ENCODE results near the gene RAB10.
"Not testable (repeated sequence)": the region's sequence is repeated elsewhere in the genome, so short reads cannot be mapped to it uniquely, and the experiment has no call there.

Gene RAB10

DNA sequence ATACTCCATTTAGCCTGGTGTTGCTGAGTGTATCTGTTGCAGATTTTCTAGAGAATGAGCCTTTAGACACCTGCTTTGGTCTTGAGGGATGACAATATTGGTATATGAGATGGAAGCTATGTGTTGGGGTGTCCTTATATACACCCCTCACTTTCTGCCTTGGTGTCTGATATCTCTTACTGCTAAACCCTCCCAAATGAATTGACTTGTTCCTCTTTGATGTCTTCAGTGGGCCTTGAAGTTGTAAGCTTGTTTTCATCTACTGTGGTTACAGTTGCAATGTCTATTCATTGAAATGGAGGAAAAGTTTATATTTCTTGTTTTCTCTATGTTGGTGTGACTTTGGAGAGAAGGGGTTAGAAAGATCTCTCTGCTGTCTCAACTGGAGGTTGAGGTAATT is 18.9 kb downstream of the RAB10 start:
- no peak for FAIRE-seq

GRCh38 chr2:26054598-26055348 is 20.9 kb downstream of the RAB10 start:
- no peak for FAIRE-seq
- DNase-seq (ENCODE audit: extremely low spot score, insufficient read length, low read depth): no peak

More for the DNA sequence above, 18.9 kb downstream of the RAB10 start:
- DNase-seq (ENCODE audit: extremely low spot score, insufficient read length, low read depth): no peak

DNA sequence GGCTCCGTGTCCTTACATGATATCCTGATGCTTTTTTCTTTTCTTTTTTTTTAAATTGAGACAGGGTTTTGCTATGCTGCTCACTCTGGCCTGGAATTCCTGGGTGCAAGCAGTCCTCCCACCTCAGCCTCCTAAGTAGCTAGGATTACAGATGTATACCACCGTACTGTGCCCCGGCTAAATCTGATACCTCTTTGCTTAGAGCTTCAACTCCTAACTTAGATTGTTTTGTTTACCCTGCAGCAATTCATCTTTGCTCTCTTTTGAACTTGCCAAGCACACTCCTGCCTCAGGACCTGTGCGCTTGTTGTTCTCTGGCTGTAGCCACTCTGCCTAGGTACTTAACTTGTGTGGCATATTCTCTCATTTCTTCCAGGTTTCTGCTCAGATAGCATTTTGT is 24.5 kb downstream of the RAB10 start:
- FAIRE-seq: no peak

GRCh38 chr2:26059542-26059941 is 25.7 kb downstream of the RAB10 start:
- FAIRE-seq: no peak
- no peak for DNase-seq (ENCODE audit: extremely low spot score, insufficient read length, low read depth)

More for the DNA sequence above, 24.5 kb downstream of the RAB10 start:
- no peak for DNase-seq (ENCODE audit: extremely low spot score, insufficient read length, low read depth)

- DNase-seq (ENCODE audit: extremely low spot score, insufficient read length, low read depth) (no peak), FAIRE-seq (no peak)
Measured at GRCh38 chr2:26061539-26061938, 27.7 kb downstream of the RAB10 start.

- DNase-seq (ENCODE audit: extremely low spot score, insufficient read length, low read depth) (no peak), FAIRE-seq (no peak)
Measured at GRCh38 chr2:26064846-26065245, 31.0 kb downstream of the RAB10 start.

DNA sequence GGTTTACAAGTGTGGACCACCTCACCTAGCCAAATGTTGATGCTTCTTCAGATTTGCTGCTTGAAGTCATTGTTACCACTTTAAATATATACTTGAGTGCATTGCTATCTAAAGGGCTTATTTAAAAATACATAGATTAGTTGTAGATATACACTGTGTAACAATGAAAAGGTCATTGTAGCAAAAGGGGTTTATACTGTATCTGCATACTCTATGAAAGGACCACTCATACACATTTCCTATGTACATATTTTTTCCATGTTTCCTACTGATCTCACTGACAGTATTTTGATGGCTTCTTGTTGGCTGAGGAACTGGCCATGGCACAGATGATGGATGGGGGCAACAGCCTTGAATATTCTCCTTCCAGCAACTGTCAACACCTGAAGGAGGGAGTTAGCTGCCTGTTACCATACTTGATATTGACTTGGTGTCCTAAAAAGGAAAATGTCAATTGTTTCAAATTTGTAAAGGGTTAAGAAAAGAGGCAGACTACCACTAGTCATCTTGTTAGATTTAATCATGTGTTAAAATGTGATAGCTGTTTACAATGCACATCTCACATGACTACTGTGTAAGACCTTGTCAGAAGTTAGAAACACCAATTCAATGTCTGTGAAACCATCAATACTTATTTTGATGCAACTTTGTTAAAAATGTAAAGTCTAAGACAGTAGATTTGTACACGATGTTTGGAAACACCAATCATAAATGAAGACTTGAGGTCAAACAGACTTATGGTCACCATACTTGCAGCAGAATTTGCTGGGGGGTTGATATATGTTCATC is 33.5 kb downstream of the RAB10 start:
- DNase-seq (ENCODE audit: extremely low spot score, insufficient read length, low read depth): no peak
- FAIRE-seq: peak; percentile 41

DNA sequence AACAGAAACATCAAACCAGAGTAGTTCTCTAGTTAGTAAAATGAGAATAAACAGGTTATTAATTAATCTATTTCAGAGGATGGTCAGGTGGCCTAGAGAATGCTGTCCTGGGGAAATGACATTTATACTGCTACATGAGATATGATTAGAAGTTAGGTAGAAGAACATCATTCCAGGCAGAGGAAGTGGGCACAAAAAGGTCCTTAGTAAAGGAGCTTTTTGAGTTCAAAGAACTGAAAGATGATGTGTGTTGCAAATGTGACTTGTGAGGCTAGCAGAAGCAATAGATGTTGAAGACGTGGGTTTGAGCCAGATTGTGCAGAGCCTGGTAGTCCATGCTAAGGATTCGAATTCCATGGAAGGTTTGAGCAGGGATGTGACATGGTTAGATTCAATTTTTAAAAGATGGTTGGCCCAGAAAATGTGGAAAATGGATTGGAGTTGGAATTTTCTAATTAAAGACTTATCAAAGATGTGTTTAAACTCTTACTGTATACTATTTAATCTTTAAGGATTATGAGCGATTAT is 34.2 kb downstream of the RAB10 start:
- DNase-seq (ENCODE audit: extremely low spot score, insufficient read length, low read depth) (no peak), FAIRE-seq (peak; percentile 15)

GRCh38 chr2:26068602-26069298 is 34.9 kb downstream of the RAB10 start:
- DNase-seq (ENCODE audit: extremely low spot score, insufficient read length, low read depth) (peak; percentile 45), FAIRE-seq (peak; percentile 90)

DNA sequence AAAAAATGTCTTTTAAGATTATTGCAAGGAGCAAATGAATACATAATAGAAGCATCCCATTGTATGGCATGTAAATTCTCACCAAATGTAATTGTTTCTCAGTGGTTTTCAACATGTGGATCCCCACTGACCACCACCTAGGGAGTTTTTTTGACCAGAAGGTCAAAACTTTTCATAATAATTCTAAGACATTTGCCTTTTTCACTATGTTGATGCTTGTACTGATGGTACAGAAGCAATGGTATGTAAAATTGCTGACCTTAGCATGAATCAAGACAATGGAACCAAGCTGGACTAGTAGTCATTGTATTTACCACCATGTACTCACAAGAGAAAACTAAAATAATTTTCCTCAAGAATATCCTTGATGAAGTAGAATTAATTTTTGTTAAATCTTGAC is 36.8 kb downstream of the RAB10 start:
- FAIRE-seq (no peak), DNase-seq (ENCODE audit: extremely low spot score, insufficient read length, low read depth) (no peak)

DNA sequence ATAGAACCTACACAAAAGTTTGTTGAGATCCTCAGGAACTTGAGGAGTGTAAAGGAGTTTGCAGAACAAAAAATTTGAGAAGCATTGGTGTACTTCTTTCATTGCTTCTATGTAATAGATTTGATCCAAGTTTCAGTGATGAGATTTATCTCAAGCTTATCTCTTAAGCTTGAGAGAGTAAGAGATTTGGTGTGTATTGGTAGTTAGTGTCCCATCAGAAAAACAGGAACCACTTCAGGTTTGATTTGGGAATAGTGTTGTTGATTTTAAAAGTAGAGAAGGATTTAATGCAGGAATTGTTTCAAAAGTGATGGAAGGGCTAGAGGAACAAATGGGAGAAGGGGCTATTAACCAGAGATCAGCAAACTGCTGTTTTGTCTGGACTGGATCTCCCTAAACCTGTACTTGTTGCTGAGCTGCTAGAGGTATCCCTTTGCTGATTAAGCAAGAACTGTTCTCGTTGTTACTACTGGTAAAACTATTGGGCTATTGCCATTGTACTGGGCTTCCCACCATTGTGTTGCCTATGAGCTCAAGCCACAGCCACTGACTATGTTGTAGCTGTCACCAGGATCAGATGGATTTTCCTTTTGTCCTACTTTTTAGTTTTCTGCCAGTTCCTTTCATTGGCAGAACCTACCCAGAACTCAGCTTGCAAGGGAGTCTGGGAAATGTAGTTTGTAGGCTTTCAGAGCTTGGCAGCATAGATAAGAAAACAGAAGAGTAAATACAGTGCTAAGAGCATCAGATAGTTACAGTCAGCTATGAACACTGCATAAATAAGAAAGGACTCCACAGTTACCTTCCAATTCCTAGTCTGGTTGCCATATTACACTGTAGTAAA is 39.3 kb downstream of the RAB10 start:
- no peak for DNase-seq (ENCODE audit: extremely low spot score, insufficient read length, low read depth)
- FAIRE-seq: no peak

DNA sequence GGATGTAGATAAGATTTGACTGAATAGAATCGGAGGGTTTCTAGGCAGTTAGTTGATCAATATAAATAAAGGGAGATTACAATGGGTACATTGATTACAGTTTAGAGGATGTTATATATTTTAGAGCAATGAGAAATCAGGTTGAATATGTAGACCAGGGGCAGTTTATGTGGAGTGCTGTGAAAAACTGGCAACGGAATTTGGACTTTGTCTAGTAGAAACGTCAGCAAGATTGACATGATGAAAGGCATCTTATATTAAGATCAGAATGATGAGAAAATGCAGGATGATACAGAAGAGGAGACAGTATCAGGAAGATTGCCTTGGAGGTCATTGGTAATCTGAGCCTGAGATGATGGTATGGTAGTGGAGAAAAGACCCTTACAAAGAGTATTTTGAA is 39.9 kb downstream of the RAB10 start:
- FAIRE-seq: no peak
- no peak for DNase-seq (ENCODE audit: extremely low spot score, insufficient read length, low read depth)

GRCh38 chr2:26074676-26075075 is 40.8 kb downstream of the RAB10 start:
- DNase-seq (ENCODE audit: extremely low spot score, insufficient read length, low read depth) (no peak), FAIRE-seq (no peak)

- DNase-seq (ENCODE audit: extremely low spot score, insufficient read length, low read depth): no peak
- no peak for FAIRE-seq
Measured at GRCh38 chr2:26075173-26075572, 41.3 kb downstream of the RAB10 start.

- DNase-seq (ENCODE audit: extremely low spot score, insufficient read length, low read depth) (no peak), FAIRE-seq (no peak)
Measured at GRCh38 chr2:26076001-26076587, 42.2 kb downstream of the RAB10 start.

- FAIRE-seq (no peak), DNase-seq (ENCODE audit: extremely low spot score, insufficient read length, low read depth) (no peak)
Measured at GRCh38 chr2:26077291-26077690, 43.4 kb downstream of the RAB10 start.

DNA sequence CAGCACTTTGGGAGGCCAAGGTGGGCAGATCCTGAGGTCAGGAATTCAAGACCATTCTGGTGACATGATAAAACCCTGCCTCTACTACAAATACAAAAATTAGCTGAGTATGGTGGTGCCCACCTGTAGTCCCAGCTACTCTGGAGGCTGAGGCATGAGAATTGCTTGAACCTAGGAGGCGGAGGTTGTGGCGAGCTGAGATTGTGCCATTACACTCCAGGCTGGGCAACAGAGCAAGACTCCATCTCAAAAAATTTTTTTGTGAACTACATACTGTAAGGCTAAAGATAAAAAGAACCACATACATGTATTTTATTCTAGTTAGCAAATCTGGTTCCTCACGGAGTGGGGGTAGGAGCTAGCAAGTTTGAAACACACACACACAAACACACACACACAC is 45.1 kb downstream of the RAB10 start:
- FAIRE-seq: no peak
- no peak for DNase-seq (ENCODE audit: extremely low spot score, insufficient read length, low read depth)

GRCh38 chr2:26080356-26080755 is 46.5 kb downstream of the RAB10 start:
- FAIRE-seq (no peak), DNase-seq (ENCODE audit: extremely low spot score, insufficient read length, low read depth) (no peak)

GRCh38 chr2:26080925-26081324 is 47.0 kb downstream of the RAB10 start:
- not testable (repeated sequence) for DNase-seq (ENCODE audit: extremely low spot score, insufficient read length, low read depth); FAIRE-seq
